ENCODE results near the gene ANAPC15. TPM values are rescaled to one million over a fixed set of nuclear protein-coding genes. Genes with fewer than 3 reads are reported as not detected.

The ANAPC15 gene
- total RNA-seq, 2 donors from 2014 or later, result 51.2 to 54.9 TPM

DNA sequence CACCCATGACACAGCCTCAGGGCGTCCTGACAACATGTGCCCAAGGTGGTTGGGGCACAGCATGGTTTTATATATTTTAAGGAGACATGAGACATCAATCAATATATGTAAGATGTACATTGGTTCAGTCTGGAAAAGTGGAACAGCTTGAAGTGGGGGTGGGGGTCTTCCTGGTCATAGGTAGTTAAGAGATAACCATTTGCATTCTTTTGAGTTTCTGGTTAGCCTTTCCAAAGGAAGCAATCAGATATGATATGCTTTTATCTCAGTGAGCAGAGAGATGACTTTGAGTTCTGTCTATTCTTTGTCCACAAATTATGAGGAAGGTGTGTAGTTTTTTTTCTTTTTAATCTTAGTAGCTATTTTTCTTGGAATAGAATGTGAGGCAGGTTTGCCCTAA lies 10.1 kb upstream of the ANAPC15 start:
- Mint-ChIP-seq H3K36me3 (ENCODE audit: low read depth) (no peaks in the 10 kb centered on the region), H3K27me3 (ENCODE audit: insufficient read depth) (peaks cover 33% of the 10 kb centered on the region), H3K4me1 (peaks cover 8% of the 10 kb centered on the region), H3K9me3 (peaks cover 18% of the 10 kb centered on the region), H3K27ac (no peak overlapping the region), H3K4me3 (no peak overlapping the region)
- TF ChIP-seq, protein P1, sequence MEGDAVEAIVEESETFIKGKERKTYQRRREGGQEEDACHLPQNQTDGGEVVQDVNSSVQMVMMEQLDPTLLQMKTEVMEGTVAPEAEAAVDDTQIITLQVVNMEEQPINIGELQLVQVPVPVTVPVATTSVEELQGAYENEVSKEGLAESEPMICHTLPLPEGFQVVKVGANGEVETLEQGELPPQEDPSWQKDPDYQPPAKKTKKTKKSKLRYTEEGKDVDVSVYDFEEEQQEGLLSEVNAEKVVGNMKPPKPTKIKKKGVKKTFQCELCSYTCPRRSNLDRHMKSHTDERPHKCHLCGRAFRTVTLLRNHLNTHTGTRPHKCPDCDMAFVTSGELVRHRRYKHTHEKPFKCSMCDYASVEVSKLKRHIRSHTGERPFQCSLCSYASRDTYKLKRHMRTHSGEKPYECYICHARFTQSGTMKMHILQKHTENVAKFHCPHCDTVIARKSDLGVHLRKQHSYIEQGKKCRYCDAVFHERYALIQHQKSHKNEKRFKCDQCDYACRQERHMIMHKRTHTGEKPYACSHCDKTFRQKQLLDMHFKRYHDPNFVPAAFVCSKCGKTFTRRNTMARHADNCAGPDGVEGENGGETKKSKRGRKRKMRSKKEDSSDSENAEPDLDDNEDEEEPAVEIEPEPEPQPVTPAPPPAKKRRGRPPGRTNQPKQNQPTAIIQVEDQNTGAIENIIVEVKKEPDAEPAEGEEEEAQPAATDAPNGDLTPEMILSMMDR (conservative IDR thresholded peaks at IDR 0.05), result no peak
- Histone ChIP-seq H3K4me3 (ENCODE audit: low read length) (no peak overlapping the region), H3K27me3 (ENCODE audit: control insufficient read depth, insufficient read depth, low read length, poor library complexity, severe bottlenecking) (peaks cover 18% of the 10 kb centered on the region), H3K9ac (ENCODE audit: extremely low read depth, low read length, poor library complexity, severe bottlenecking) (no peak overlapping the region), H3K9me3 (ENCODE audit: control insufficient read depth, low read length) (peaks cover 31% of the 10 kb centered on the region), H3K27ac (ENCODE audit: low read depth, low read length) (no peak overlapping the region), H3K4me1 (ENCODE audit: control insufficient read depth, insufficient read depth, low read length) (no peaks in the 10 kb centered on the region), H3K36me3 (ENCODE audit: control insufficient read depth, insufficient read depth, low read length) (no peaks in the 10 kb centered on the region)
- no peak for DNase-seq
- WGBS, 2 experiments (ENCODE audit: insufficient coverage in 1 of 2, insufficient read length in 1 of 2), result 100% methylated on average over 1 of the region's 1 CpG; no CpG with 5 or more reads in 1 of the 2 experiments

DNA sequence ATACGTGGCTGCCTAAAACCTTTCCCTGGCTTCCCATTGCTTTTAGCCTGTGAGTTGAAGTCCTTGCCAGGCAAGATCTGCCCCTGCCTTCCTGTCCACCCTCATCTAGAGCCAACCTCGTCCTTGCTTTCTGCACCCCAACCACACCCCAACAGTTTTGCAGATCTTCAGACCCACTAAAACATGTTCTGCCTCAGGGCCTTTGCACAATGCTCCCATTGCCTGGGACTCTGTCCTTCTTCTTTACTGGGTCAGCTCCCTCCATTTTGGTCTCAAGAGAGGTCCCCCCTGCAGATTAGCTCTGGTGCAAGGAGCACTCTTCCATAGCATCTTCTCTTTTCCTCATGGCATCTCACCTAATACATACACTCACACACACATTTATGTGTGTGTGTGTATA lies 8.4 kb upstream of the ANAPC15 start:
- no peaks in the 10 kb centered on the region for H3K36me3 Mint-ChIP-seq (ENCODE audit: low read depth)
- no peaks in the 10 kb centered on the region for H3K4me1 ChIP-seq (ENCODE audit: control insufficient read depth, insufficient read depth, low read length)
- no peak overlapping the region for H3K4me3 Mint-ChIP-seq
- no peaks in the 10 kb centered on the region for H3K36me3 ChIP-seq (ENCODE audit: control insufficient read depth, insufficient read depth, low read length)
- peaks cover 18% of the 10 kb centered on the region for H3K27me3 ChIP-seq (ENCODE audit: control insufficient read depth, insufficient read depth, low read length, poor library complexity, severe bottlenecking)
- DNase-seq, result no peak
- H3K27ac Mint-ChIP-seq, result no peak overlapping the region
- peaks cover 21% of the 10 kb centered on the region for H3K4me1 Mint-ChIP-seq
- no peak overlapping the region for H3K4me3 ChIP-seq (ENCODE audit: low read length)
- H3K9me3 Mint-ChIP-seq, result peaks cover 5% of the 10 kb centered on the region
- H3K27me3 Mint-ChIP-seq (ENCODE audit: insufficient read depth), result peaks cover 31% of the 10 kb centered on the region
- no peak overlapping the region for H3K27ac ChIP-seq (ENCODE audit: low read depth, low read length)
- 94 to 100% methylated on average over 2 of the region's 2 CpGs for WGBS, 2 experiments (ENCODE audit: insufficient coverage in 1 of 2, insufficient read length in 1 of 2)
- no peak overlapping the region for H3K9ac ChIP-seq (ENCODE audit: extremely low read depth, low read length, poor library complexity, severe bottlenecking)
- H3K9me3 ChIP-seq (ENCODE audit: control insufficient read depth, low read length), result peaks cover 14% of the 10 kb centered on the region
- TF ChIP-seq, protein P1 (conservative IDR thresholded peaks at IDR 0.05), result no peak

DNA sequence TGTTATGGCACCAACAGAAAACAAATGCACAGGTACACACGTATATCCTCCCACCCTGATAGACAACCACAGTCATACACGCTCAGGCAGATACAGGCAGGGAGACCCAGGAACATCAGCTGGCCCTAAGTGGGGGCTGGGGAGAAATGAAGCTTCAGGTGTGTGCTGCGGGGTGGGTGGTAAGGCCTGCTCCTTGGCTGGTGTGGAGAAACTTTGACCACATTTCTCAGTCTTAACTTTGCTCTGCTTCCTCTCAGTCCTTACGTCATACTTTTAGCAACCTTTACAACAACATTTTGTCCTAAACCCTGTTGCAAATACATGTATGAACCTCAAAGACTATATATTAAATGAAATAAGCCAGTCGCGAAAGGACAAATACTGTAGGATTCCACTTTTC lies 6.7 kb upstream of the ANAPC15 start:
- DNase-seq, result no peak
- peaks cover 21% of the 10 kb centered on the region for H3K4me1 Mint-ChIP-seq
- H3K27ac Mint-ChIP-seq, result no peak overlapping the region
- WGBS, 2 experiments (ENCODE audit: insufficient coverage in 1 of 2, insufficient read length in 1 of 2), result 95 to 100% methylated on average over 3 to 5 of the region's 6 CpGs
- H3K27me3 Mint-ChIP-seq (ENCODE audit: insufficient read depth), result peaks cover 42% of the 10 kb centered on the region
- Histone ChIP-seq H3K9ac (ENCODE audit: extremely low read depth, low read length, poor library complexity, severe bottlenecking) (no peak overlapping the region), H3K4me3 (ENCODE audit: low read length) (no peak overlapping the region), H3K27me3 (ENCODE audit: control insufficient read depth, insufficient read depth, low read length, poor library complexity, severe bottlenecking) (peaks cover 18% of the 10 kb centered on the region), H3K4me1 (ENCODE audit: control insufficient read depth, insufficient read depth, low read length) (no peaks in the 10 kb centered on the region), H3K27ac (ENCODE audit: low read depth, low read length) (no peak overlapping the region), H3K9me3 (ENCODE audit: control insufficient read depth, low read length) (peaks cover under 1% of the 10 kb centered on the region), H3K36me3 (ENCODE audit: control insufficient read depth, insufficient read depth, low read length) (no peaks in the 10 kb centered on the region)
- H3K4me3 Mint-ChIP-seq, result no peak overlapping the region
- H3K36me3 Mint-ChIP-seq (ENCODE audit: low read depth), result no peaks in the 10 kb centered on the region
- no peaks in the 10 kb centered on the region for H3K9me3 Mint-ChIP-seq
- TF ChIP-seq, protein P1 (conservative IDR thresholded peaks at IDR 0.05), result no peak
